HepG2 (cell line): ENCODE results near the gene CDK3. TPM values are rescaled to one million over a fixed set of nuclear protein-coding genes. Genes with fewer than 3 reads are reported as not detected.

Source experiments
- ATAC-seq: fragments of 200-7000 bp; cut with Tn5 transposase; 3 replicates; pipeline ENCODE4 v1.9.1; 2020; ENCODE audit warnings: mild to moderate bottlenecking, moderate library complexity
- BruUV-seq: library from RNA; stranded (reverse); fragments of 400-500 nt; replicated peaks from 2 replicates; lab custom pipeline; 2021; lab: Mats Ljungman, UMichigan
- CTCF ChIA-PET: fragments of 300-600 bp; formaldehyde crosslinking; extraction: SDS; loops from one replicate; lab custom pipeline; 2021; ENCODE audit warnings: low total read pairs, inconsistent platforms, low intra/inter-chr PET ratio; lab: Yijun Ruan, JAX
- POLR2A ChIA-PET: fragments of 350-600 bp; sonication (Branson Sonifier 250); formaldehyde crosslinking; loops from one replicate; lab custom pipeline; 2020; ENCODE audit warnings: antibody characterized with exemption, inconsistent platforms; lab: Yijun Ruan, JAX
- DNase-seq: peaks from one replicate; pipeline ENCODE4 v3.0.0-alpha.2; 2015; ENCODE audit warnings: low spot score
- FAIRE-seq: peaks from 3 replicates; lab custom pipeline; 2011; peaks lifted over from hg19 to GRCh38; lab: Jason Lieb, UNC
- H2AFZ ChIP-seq: one replicate; pipeline ENCODE4 v1.6.1; 2011; ENCODE audit warnings: low read length, inconsistent platforms
- H3K27ac ChIP-seq: fragments of 300-600 bp; 3 replicates; pipeline ENCODE4 v1.8.0; 2011; ENCODE audit warnings: mixed run types, mild to moderate bottlenecking, mixed read lengths, low read length, inconsistent platforms; ENCODE audit not compliant: insufficient read depth; ENCODE audit errors: extremely low read length
- H3K27me3 ChIP-seq, 2 experiments: fragments of 200-600 bp in 1 of 2; 2 replicates in 1 of 2; 3 replicates in 1 of 2; pipeline versions ENCODE4 v1.6.0 to v1.8.0; 2011; ENCODE audit warnings: low read length in 2 of 2, mild to moderate bottlenecking in 2 of 2, moderate library complexity in 2 of 2, inconsistent platforms in 1 of 2; ENCODE audit not compliant: insufficient read depth in 2 of 2, control insufficient read depth in 1 of 2
- H3K36me3 ChIP-seq, 2 experiments: fragments of 200-600 bp in 1 of 2; replicated peaks in 1 of 2; 2 replicates in 1 of 2; 3 replicates in 1 of 2; pipeline versions ENCODE4 v1.5.1 to v1.8.0; 2011; ENCODE audit warnings: low read length in 2 of 2, inconsistent platforms in 1 of 2; ENCODE audit not compliant: insufficient read depth in 2 of 2, control insufficient read depth in 1 of 2
- H3K4me1 ChIP-seq: 2 replicates; pipeline ENCODE4 v1.5.1; 2012; ENCODE audit warnings: low read length, inconsistent platforms; ENCODE audit not compliant: insufficient read depth
- H3K4me2 ChIP-seq: 2 replicates; pipeline ENCODE4 v1.6.0; 2011; ENCODE audit warnings: low read depth, low read length, inconsistent platforms
- H3K4me3 ChIP-seq, 3 experiments: fragments of 200-600 bp in 1 of 3; sonication (generic), shearing (Covaris generic) in 1 of 3; replicated peaks in 1 of 3; 2 replicates each; pipeline ENCODE4 v1.5.1; 2011 to 2016; ENCODE audit warnings: low read length in 3 of 3, inconsistent platforms in 2 of 3, low read depth in 2 of 3, mild to moderate bottlenecking in 2 of 3, control low read depth in 1 of 3, mixed read lengths in 1 of 3; ENCODE audit not compliant: insufficient read depth in 1 of 3
- H3K79me2 ChIP-seq: one replicate; pipeline ENCODE4 v1.6.1; 2011; ENCODE audit warnings: low read length, inconsistent platforms; ENCODE audit not compliant: insufficient read depth
- H3K9ac ChIP-seq: 2 replicates; pipeline ENCODE4 v1.6.0; 2011; ENCODE audit warnings: mild to moderate bottlenecking, low read depth, low read length, inconsistent platforms; ENCODE audit not compliant: insufficient read depth
- H3K9me3 ChIP-seq: 2 replicates; pipeline ENCODE4 v1.5.1; 2012; ENCODE audit warnings: mild to moderate bottlenecking, low read length
- H4K20me1 ChIP-seq: 2 replicates; pipeline ENCODE4 v1.6.0; 2011; ENCODE audit warnings: inconsistent platforms, mild to moderate bottlenecking, low read length, moderate library complexity; ENCODE audit not compliant: insufficient read depth
- AGO2 ChIP-seq: fragments of 200-400 bp; formaldehyde crosslinking; optimal IDR thresholded peaks from 2 replicates; pipeline ENCODE3; 2017; ENCODE audit warnings: mild to moderate bottlenecking, low read depth, low read length, moderate library complexity
- NFE2 ChIP-seq: sonication (generic); formaldehyde crosslinking; IDR thresholded peaks from 2 replicates; pipeline ENCODE4 v1.4.0; 2020; ENCODE audit warnings: missing genetic modification reagents
- ZNF446 ChIP-seq: sonication (generic); formaldehyde crosslinking; IDR thresholded peaks from 2 replicates; pipeline ENCODE4 v1.5.0; 2020; ENCODE audit warnings: mild to moderate bottlenecking, missing genetic modification reagents
- WGBS: methylation state at CpG from one replicate; pipeline ENCODE4 v1.1.6; 2017; ENCODE audit warnings: low lambda C conversion rate; 5-methylcytosine and 5-hydroxymethylcytosine counted together
- in situ Hi-C: cut with HindIII; loops from 2 replicates; pipeline ENCODE4 v1.10.0; 2017; ENCODE audit warnings: low pct_unique_long_range_greater_than_20kb; ENCODE audit not compliant: extremely low pct_ligation_motif_present
- intact Hi-C: fragments of 100-400 bp; cut with micrococcal nuclease; formaldehyde crosslinking; loops from one replicate; pipeline ENCODE4 v1.10.0; 2022; ENCODE audit not compliant: unreplicated experiment
- polyA plus RNA-seq, 8 experiments: library from polyadenylated mRNA; depleted of rRNA in 3 of 8; stranded (reverse) in 7 of 8; unstranded in 1 of 8; fragments of >200 nt; fragmentation: Illumina TruSeq in 4 of 8; extraction: Trizol in 4 of 8; gene quantifications; 2 replicates each; pipeline versions ENCODE4 v1.2.1 to v1.2.3, GENCODE V29; 2011 to 2016; ENCODE audit warnings: low read depth in 4 of 8, missing spikeins in 1 of 8, mixed read lengths in 1 of 8; ENCODE audit not compliant: insufficient read depth in 1 of 8
- total RNA-seq, 5 experiments: library from RNA; depleted of rRNA; stranded (reverse); fragments of >200 nt; fragmentation: Illumina TruSeq; extraction: Trizol; gene quantifications; 2 replicates each; pipeline ENCODE4 v1.2.3, GENCODE V29; 2016; ENCODE audit warnings: low read depth in 1 of 5
- TF ChIP-seq, protein P1 (sequence below): sonication (generic); formaldehyde crosslinking; IDR thresholded peaks from 2 replicates; pipeline ENCODE4 v1.8.0; 2022; ENCODE audit warnings: missing genetic modification reagents, mild to moderate bottlenecking, inconsistent platforms, borderline replicate concordance

The CDK3 gene
- total and polyA plus RNA-seq, 2 of the 13 experiments (the other 11 are each of a cell fraction or from before 2014, with no cell fraction given), result 5.8 to 11.4 TPM

DNA sequence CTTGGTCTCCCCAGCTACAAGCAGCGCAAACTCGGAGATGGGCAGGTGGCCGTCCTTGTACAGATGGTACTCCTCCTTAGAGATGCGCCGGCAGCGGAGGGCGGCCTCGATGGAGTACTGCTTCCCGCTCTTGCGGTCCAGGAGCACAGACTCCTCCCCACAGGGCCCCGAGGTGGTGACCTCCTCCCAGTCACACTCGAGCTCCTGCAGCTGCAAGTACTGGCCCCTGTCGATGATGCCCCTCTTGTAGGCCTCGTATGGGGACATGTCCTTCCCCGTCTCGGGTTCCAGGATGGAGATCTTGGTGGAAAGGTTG, 7.2 kb downstream of the CDK3 start:
- Histone ChIP-seq H3K9me3 (no peaks in the 10 kb centered on the region), H3K4me2 (no peak overlapping the region), H3K79me2 (no peaks in the 10 kb centered on the region), H3K9ac (no peak overlapping the region), H3K4me3 (no peak overlapping the region), H4K20me1 (no peaks in the 10 kb centered on the region), H3K27ac (no peak overlapping the region), H2AFZ (no peak overlapping the region), H3K36me3 (peaks cover 0 to 6% of the 10 kb centered on the region in 2 experiments; a peak in 2 of 5 replicates), H3K27me3 (no peaks in the 10 kb centered on the region), H3K4me1 (peaks cover 32% of the 10 kb centered on the region)
- intact Hi-C loops, result no loop called here
- in situ Hi-C loops, result loop anchor here (5.0 kb wide), 2 partner anchors 51 to 101 kb away; no protein-coding TSS in a partner anchor
- CTCF ChIA-PET, result no interaction called here
- ATAC-seq (no peak), DNase-seq (no peak), FAIRE-seq (no peak)
- no TSS peak for BruUV-seq
- WGBS, result 91% methylated on average over 16 of the region's 16 CpGs
- POLR2A ChIA-PET, result interaction anchor here (0.5 to 1.4 kb wide), 2 partner anchors 24 to 65 kb away, joined by 4 read pairs; no protein-coding TSS in a partner anchor
- no peak for TF ChIP-seq ZNF446 (CRISPR knock-in tag)

- Histone ChIP-seq H3K4me3 (no peak overlapping the region), H3K4me1 (peaks cover 28% of the 10 kb centered on the region), H3K9ac (no peak overlapping the region), H3K36me3 (peaks cover 0 to 6% of the 10 kb centered on the region in 2 experiments; a peak in 2 of 5 replicates), H3K27me3 (no peaks in the 10 kb centered on the region), H2AFZ (no peak overlapping the region), H3K4me2 (no peak overlapping the region), H4K20me1 (no peaks in the 10 kb centered on the region), H3K27ac (no peak overlapping the region), H3K9me3 (no peaks in the 10 kb centered on the region), H3K79me2 (no peaks in the 10 kb centered on the region)
- DNase-seq (no peak), FAIRE-seq (no peak), ATAC-seq (no peak)
- in situ Hi-C loops, result loop anchor here (5.0 kb wide), 2 partner anchors 51 to 101 kb away; no protein-coding TSS in a partner anchor
- ChIA-PET POLR2A (interaction anchor here (0.5 to 1.5 kb wide), 3 partner anchors 24 to 103 kb away, joined by 4 read pairs; partner anchors contain the start of gene MRPL38), CTCF (no interaction called here)
- BruUV-seq, result no TSS peak
- TF ChIP-seq, protein P1, sequence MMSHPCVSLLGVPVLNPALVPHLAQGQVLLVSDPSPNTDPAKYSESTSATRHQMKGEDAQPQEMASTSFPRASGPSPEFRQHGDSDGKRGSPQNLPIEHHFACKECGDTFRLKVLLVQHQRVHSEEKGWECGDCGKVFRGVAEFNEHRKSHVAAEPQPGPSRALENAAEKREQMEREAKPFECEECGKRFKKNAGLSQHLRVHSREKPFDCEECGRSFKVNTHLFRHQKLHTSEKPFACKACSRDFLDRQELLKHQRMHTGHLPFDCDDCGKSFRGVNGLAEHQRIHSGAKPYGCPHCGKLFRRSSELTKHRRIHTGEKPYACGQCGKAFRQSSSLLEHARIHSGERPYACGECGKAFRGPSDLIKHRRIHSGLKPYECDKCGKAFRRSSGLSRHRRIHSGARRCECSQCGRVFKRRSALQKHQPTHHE (CRISPR knock-in tag), result no peak
- TF ChIP-seq AGO2 (peak; percentile 1), NFE2 (no peak)
- intact Hi-C loops, result no loop called here
- 98% methylated on average over 36 of the region's 36 CpGs for WGBS
Observed at GRCh38 chr17:76008208-76008607, 7.6 kb downstream of the CDK3 start.
